GM12878 (cell line): ENCODE results near the gene CDK4. TPM values are rescaled to one million over a fixed set of nuclear protein-coding genes. Genes with fewer than 3 reads are reported as not detected.

Source experiments
- ATAC-seq: fragments of 200-7000 bp; cut with Tn5 transposase; 3 replicates; pipeline ENCODE4 v1.9.1; 2020; ENCODE audit warnings: mild to moderate bottlenecking, moderate library complexity
- BruUV-seq: library from RNA; stranded (reverse); fragments of 400-500 nt; replicated peaks from 2 replicates; lab custom pipeline; 2021; lab: Mats Ljungman, UMichigan
- CTCF ChIA-PET: fragments of 300-600 bp; sonication (Branson Sonifier 250); formaldehyde crosslinking; extraction: SDS; loops from one replicate; lab custom pipeline; 2021; ENCODE audit warnings: inconsistent platforms; lab: Yijun Ruan, JAX
- POLR2A ChIA-PET: fragments of 350-600 bp; formaldehyde crosslinking; extraction: SDS; loops from one replicate; lab custom pipeline; 2021; ENCODE audit warnings: inconsistent platforms; lab: Charles Lee
- RAD21 ChIA-PET: fragments of 300-600 bp; sonication (Branson Sonifier 250); formaldehyde crosslinking; loops from one replicate; lab custom pipeline; 2023; ENCODE audit warnings: antibody characterized with exemption; ENCODE audit not compliant: unreplicated experiment; lab: Charles Lee
- SMC1A ChIA-PET: fragments of 300-600 bp; sonication (Branson Sonifier 250); formaldehyde crosslinking; loops from one replicate; lab custom pipeline; 2023; ENCODE audit not compliant: unreplicated experiment, uncharacterized antibody; lab: Charles Lee
- DNase-seq: peaks from one replicate; pipeline ENCODE4 v3.0.0-alpha.2; 2011; ENCODE audit warnings: low read depth, low spot score
- FAIRE-seq: peaks from 3 replicates; lab custom pipeline; 2011; peaks lifted over from hg19 to GRCh38; lab: Jason Lieb, UNC
- H2AFZ ChIP-seq: 2 replicates; pipeline ENCODE4 v1.6.0; 2011; ENCODE audit warnings: low read depth, low read length, control low read depth; ENCODE audit not compliant: control insufficient read depth
- H3K27ac ChIP-seq: 2 replicates; pipeline ENCODE4 v1.5.1; 2011; ENCODE audit warnings: control low read depth; ENCODE audit not compliant: control insufficient read depth, insufficient read depth
- H3K27me3 ChIP-seq, 2 experiments: replicated peaks in 1 of 2; 2 replicates each; pipeline versions ENCODE4 v1.6.0 to v1.6.1; 2011; ENCODE audit warnings: low read length in 1 of 2; ENCODE audit not compliant: control insufficient read depth in 2 of 2, insufficient read depth in 2 of 2
- H3K36me3 ChIP-seq, 2 experiments: 2 replicates each; pipeline ENCODE4 v1.5.1; 2011; ENCODE audit warnings: low read length in 1 of 2; ENCODE audit not compliant: control insufficient read depth in 2 of 2, insufficient read depth in 2 of 2
- H3K4me1 ChIP-seq: 2 replicates; pipeline ENCODE4 v1.6.1; 2011; ENCODE audit warnings: mild to moderate bottlenecking, low read length, moderate library complexity, mixed read lengths; ENCODE audit not compliant: control insufficient read depth, insufficient read depth
- H3K4me2 ChIP-seq: 2 replicates; pipeline ENCODE4 v1.6.0; 2011; ENCODE audit warnings: control low read depth; ENCODE audit not compliant: control insufficient read depth, insufficient read depth
- H3K4me3 ChIP-seq: fragments of 200-600 bp; sonication (generic); 2 replicates; pipeline ENCODE4 v1.5.1; 2016
- H3K79me2 ChIP-seq: 2 replicates; pipeline ENCODE4 v1.6.0; 2011; ENCODE audit warnings: low read length; ENCODE audit not compliant: control insufficient read depth, insufficient read depth
- H3K9ac ChIP-seq: 2 replicates; pipeline ENCODE4 v1.8.0; 2011; ENCODE audit warnings: low read length, control low read depth, mixed read lengths; ENCODE audit not compliant: control insufficient read depth, insufficient read depth
- H3K9me3 ChIP-seq: replicated peaks from 3 replicates; pipeline ENCODE4 v1.5.1; 2011; ENCODE audit warnings: mild to moderate bottlenecking, low read length; ENCODE audit not compliant: control insufficient read depth, insufficient read depth
- H4K20me1 ChIP-seq: 2 replicates; pipeline ENCODE4 v1.6.0; 2011; ENCODE audit not compliant: control insufficient read depth, insufficient read depth
- ATF2 ChIP-seq: IDR thresholded peaks from 2 replicates; pipeline ENCODE4 v1.6.1; 2012; ENCODE audit warnings: low read length, inconsistent platforms
- BRCA1 ChIP-seq: IDR thresholded peaks from 2 replicates; pipeline ENCODE4 v1.6.1; 2011; ENCODE audit warnings: low read depth, low read length, improper control_type of control experiment
- E2F4 ChIP-seq: IDR thresholded peaks from 2 replicates; pipeline ENCODE4 v1.6.1; 2012; ENCODE audit warnings: low read depth, low read length, improper control_type of control experiment
- JUND ChIP-seq: IDR thresholded peaks from 2 replicates; pipeline ENCODE4 v1.6.1; 2012; ENCODE audit warnings: low read depth, mild to moderate bottlenecking, low read length, improper control_type of control experiment, moderate library complexity
- PAX8 ChIP-seq: fragments of 450-650 bp; IDR thresholded peaks from 2 replicates; pipeline ENCODE4 v1.6.1; 2017; ENCODE audit warnings: mild to moderate bottlenecking, moderate library complexity
- RAD51 ChIP-seq: fragments of 450-650 bp; IDR thresholded peaks from 2 replicates; pipeline ENCODE4 v1.6.1; 2016; ENCODE audit warnings: moderate library complexity, mild to moderate bottlenecking, inconsistent platforms
- RCOR1 ChIP-seq: conservative IDR thresholded peaks from 2 replicates; pipeline ENCODE4 v1.6.1; 2012; ENCODE audit warnings: low read depth, low read length, improper control_type of control experiment
- SPI1 ChIP-seq: IDR thresholded peaks from 2 replicates; pipeline ENCODE4 v1.6.1; 2011; ENCODE audit warnings: low read depth, mild to moderate bottlenecking, low read length, moderate library complexity, borderline replicate concordance; ENCODE audit not compliant: insufficient read depth
- STAT3 ChIP-seq: IDR thresholded peaks from 2 replicates; pipeline ENCODE4 v1.6.1; 2011; ENCODE audit warnings: low read depth, low read length, improper control_type of control experiment
- SUPT20H ChIP-seq: IDR thresholded peaks from 2 replicates; pipeline ENCODE4 v1.6.1; 2011; ENCODE audit warnings: low read depth, mild to moderate bottlenecking, low read length, moderate library complexity, borderline replicate concordance; ENCODE audit not compliant: control insufficient read depth
- TCF7 ChIP-seq: IDR thresholded peaks from 2 replicates; pipeline ENCODE4 v1.6.1; 2014; ENCODE audit warnings: antibody characterized with exemption, borderline replicate concordance
- USF1 ChIP-seq: IDR thresholded peaks from 2 replicates; pipeline ENCODE4 v1.6.1; 2011; ENCODE audit warnings: borderline replicate concordance, low read depth, mild to moderate bottlenecking, moderate library complexity, mixed read lengths, low read length; ENCODE audit not compliant: insufficient read depth; ENCODE audit errors: extremely low read length
- ZNF274 ChIP-seq: IDR thresholded peaks from one replicate; pipeline ENCODE4 v1.8.0; 2011; ENCODE audit not compliant: insufficient read length, insufficient read depth
- ZNF592 ChIP-seq: fragments of 450-650 bp; IDR thresholded peaks from 2 replicates; pipeline ENCODE4 v1.6.1; 2017; ENCODE audit warnings: mild to moderate bottlenecking, moderate library complexity
- WGBS: methylation state at CpG from one replicate; pipeline ENCODE4 v1.1.6; 2016; ENCODE audit warnings: low lambda C conversion rate; ENCODE audit not compliant: insufficient replicate concordance, insufficient coverage; ENCODE audit errors: missing lambda C conversion rate; 5-methylcytosine and 5-hydroxymethylcytosine counted together
- in situ Hi-C: fragments of 300-500 bp; cut with MboI; formaldehyde crosslinking; loops from 9 replicates; pipeline ENCODE4 v1.14.3; 2018; ENCODE audit warnings: mixed read lengths
- intact Hi-C: fragments of 100-400 bp; cut with micrococcal nuclease; formaldehyde crosslinking; loops from one replicate; pipeline ENCODE4 v1.14.2; 2022; ENCODE audit not compliant: unreplicated experiment
- polyA plus RNA-seq, 11 experiments: library from polyadenylated mRNA; depleted of rRNA in 4 of 11; unstranded in 6 of 11; stranded (reverse) in 5 of 11; fragments of >200 nt; fragmentation: Nextera tagmentation in 4 of 11; fragmentation: Illumina TruSeq in 1 of 11; extraction: Ambion mirVana in 4 of 11; extraction: Trizol in 1 of 11; gene quantifications; 1 replicate in 1 of 11; 2 replicates in 10 of 11; pipeline versions ENCODE4 v1.2.1 to v1.2.3, GENCODE V29; 2011 to 2016; ENCODE audit warnings: inconsistent platforms in 2 of 11, missing spikeins in 2 of 11, low read depth in 1 of 11
- total RNA-seq, 4 experiments: library from RNA; depleted of rRNA in 3 of 4; stranded (reverse); fragments of >200 nt in 3 of 4; fragmentation: Illumina TruSeq in 1 of 4; extraction: Trizol in 1 of 4; gene quantifications; 2 replicates each; pipeline versions ENCODE4 v1.2.1 to v1.2.3, GENCODE V29; 2013 to 2021

CDK4 gene
- total and polyA plus RNA-seq, 10 of the 15 experiments (the other 5 are each of a cell fraction or from before 2014, with no cell fraction given): 26.1 to 385 (median 221) TPM

- no peak for TF ChIP-seq ZNF592
- peak; percentile 67 for TF ChIP-seq E2F4
- TF ChIP-seq RCOR1: no peak
Measured at GRCh38 chr12:57771236-57771872, 19.2 kb upstream of the CDK4 start (continued).

GRCh38 chr12:57770734-57771133, 18.6 kb upstream of the CDK4 start:
- FAIRE-seq: peak; percentile 75
- intact Hi-C loops: no loop called here
- Histone ChIP-seq H3K4me3 (peak overlapping the region; percentile 90; the same call in 1 of the 2 replicates), H3K9me3 (no peaks in the 10 kb centered on the region), H3K79me2 (no peaks in the 10 kb centered on the region), H2AFZ (no peak overlapping the region), H3K4me2 (peak overlapping the region; percentile 99; the same call in 1 of the 2 replicates), H3K27me3 (peaks cover 6 to 8% of the 10 kb centered on the region in 2 experiments; a peak in 3 of 4 replicates), H4K20me1 (no peaks in the 10 kb centered on the region), H3K9ac (no peak overlapping the region), H3K36me3 (peaks cover 0 to 4% of the 10 kb centered on the region in 2 experiments; a peak in 2 of 4 replicates), H3K4me1 (peaks cover 11% of the 10 kb centered on the region), H3K27ac (0 out of 2 replicates have a peak overlapping the region, but pooled peaks have one; percentile 27)
- WGBS: 54% methylated on average over 4 of the region's 4 CpGs
- ATAC-seq: no peak
- ChIA-PET SMC1A (interaction anchor here (0.7 kb wide), 1 partner anchor 11 kb away, joined by 3 read pairs; no protein-coding TSS in a partner anchor), CTCF (interaction anchor here (0.5 to 7.3 kb wide), 4 partner anchors 11 to 19 kb away, joined by 3 to 62 read pairs (median 4); partner anchors contain the start of genes CDK4, MARCHF9 and TSFM), RAD21 (no interaction called here), POLR2A (interaction anchor here (0.8 kb wide), 1 partner anchor 25 kb away, joined by 3 read pairs; no protein-coding TSS in a partner anchor)
- no TSS peak for BruUV-seq
- in situ Hi-C loops: no loop called here
- no peak for DNase-seq
- TF ChIP-seq BRCA1: no peak
- TF ChIP-seq STAT3: no peak
- no peak for TF ChIP-seq USF1
- TF ChIP-seq TCF7: no peak
- TF ChIP-seq ATF2: no peak
- TF ChIP-seq JUND: no peak
- TF ChIP-seq PAX8: no peak
- no peak for TF ChIP-seq SPI1
- TF ChIP-seq SUPT20H: no peak
- TF ChIP-seq ZNF274: no peak
- TF ChIP-seq RAD51: no peak
